ENCODE data around the gene CNP.

DNA sequence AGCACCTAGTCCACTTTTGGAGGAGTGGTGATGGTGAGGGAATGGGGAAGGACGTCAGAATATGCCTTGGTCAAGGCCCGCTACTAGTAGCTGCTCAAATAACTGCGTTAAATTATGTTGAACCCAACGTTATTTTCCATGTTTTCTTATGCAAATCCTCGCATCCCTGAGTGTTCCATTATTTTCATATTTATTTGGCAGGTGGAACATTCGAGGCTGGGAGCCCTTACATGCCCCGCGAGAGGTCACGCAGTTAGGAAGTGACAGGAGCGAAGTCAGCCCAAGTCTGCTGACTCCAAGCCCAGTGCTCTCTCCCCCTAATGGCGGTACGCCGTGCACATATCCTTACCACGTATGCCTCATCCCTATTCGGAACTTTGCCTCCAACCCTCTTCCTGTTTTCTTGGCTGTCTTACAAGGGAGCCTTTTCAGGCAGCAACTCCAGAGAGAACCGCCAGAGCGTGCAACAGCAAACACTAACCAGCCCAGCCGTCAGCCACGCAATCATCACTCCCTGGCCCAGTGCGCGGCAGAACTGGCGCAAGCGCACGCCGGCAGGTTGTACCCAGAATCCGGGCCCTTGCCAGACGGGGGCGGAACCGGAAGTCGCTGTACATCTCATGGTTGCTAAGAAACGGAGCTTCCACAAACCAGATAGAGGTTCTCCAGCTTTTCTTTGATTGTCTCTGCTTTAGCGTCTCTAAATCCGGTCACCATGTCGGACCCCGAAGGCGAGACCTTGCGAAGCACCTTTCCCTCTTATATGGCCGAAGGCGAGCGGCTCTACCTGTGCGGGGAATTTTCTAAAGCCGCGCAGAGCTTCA lies 36.4 kb upstream of the CNP start, which contains the start of gene ODAD4:
- TF ChIP-seq ZNF274 (IDR thresholded peaks at IDR 0.05; ENCODE audit: borderline replicate concordance, extremely low read depth, low read length) = no peak
- peak; percentile 57; the same call in 1 of the 2 replicates for TF ChIP-seq GABPA (IDR thresholded peaks at IDR 0.05; ENCODE audit: borderline replicate concordance, insufficient read depth, low read length)
- TF ChIP-seq, protein P1, sequence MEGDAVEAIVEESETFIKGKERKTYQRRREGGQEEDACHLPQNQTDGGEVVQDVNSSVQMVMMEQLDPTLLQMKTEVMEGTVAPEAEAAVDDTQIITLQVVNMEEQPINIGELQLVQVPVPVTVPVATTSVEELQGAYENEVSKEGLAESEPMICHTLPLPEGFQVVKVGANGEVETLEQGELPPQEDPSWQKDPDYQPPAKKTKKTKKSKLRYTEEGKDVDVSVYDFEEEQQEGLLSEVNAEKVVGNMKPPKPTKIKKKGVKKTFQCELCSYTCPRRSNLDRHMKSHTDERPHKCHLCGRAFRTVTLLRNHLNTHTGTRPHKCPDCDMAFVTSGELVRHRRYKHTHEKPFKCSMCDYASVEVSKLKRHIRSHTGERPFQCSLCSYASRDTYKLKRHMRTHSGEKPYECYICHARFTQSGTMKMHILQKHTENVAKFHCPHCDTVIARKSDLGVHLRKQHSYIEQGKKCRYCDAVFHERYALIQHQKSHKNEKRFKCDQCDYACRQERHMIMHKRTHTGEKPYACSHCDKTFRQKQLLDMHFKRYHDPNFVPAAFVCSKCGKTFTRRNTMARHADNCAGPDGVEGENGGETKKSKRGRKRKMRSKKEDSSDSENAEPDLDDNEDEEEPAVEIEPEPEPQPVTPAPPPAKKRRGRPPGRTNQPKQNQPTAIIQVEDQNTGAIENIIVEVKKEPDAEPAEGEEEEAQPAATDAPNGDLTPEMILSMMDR (IDR thresholded peaks at IDR 0.05; ENCODE audit: control extremely low read depth in 1 of 3, insufficient read depth in 1 of 3, low read depth in 1 of 3, low read length in 3 of 3) = peak in 2 of 3 experiments; percentile 30 to 47; a peak in 3 of 4 replicates
- TF ChIP-seq EP300 (IDR thresholded peaks at IDR 0.05; ENCODE audit: borderline replicate concordance in 1 of 2, low read depth in 2 of 2, low read length in 2 of 2) = no peak
- TF ChIP-seq POLR2A (IDR thresholded peaks at IDR 0.05; ENCODE audit: control extremely low read depth in 1 of 2, low read depth in 2 of 2, low read length in 2 of 2) = peak in 1 of 2 experiments; percentile 84; a peak in 2 of 3 replicates
- TF ChIP-seq CHD2 (IDR thresholded peaks at IDR 0.05; ENCODE audit: low read length) = no peak
- 0 out of 2 replicates have a peak, but pooled peaks have one; percentile 4 for TF ChIP-seq CEBPB (IDR thresholded peaks at IDR 0.05; ENCODE audit: low read depth, low read length)
- no peak for TF ChIP-seq ASH2L (IDR thresholded peaks at IDR 0.05; ENCODE audit: low read length)
- TF ChIP-seq, protein P2, sequence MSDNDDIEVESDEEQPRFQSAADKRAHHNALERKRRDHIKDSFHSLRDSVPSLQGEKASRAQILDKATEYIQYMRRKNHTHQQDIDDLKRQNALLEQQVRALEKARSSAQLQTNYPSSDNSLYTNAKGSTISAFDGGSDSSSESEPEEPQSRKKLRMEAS (IDR thresholded peaks at IDR 0.05) = peak; percentile 61
- peak; percentile 80; the same call in 1 of the 2 replicates for TF ChIP-seq TAF1 (IDR thresholded peaks at IDR 0.05; ENCODE audit: low read depth, low read length)
- peak; percentile 63; the same call in 1 of the 2 replicates for TF ChIP-seq TBP (IDR thresholded peaks at IDR 0.05; ENCODE audit: low read depth, low read length)
- no peak for TF ChIP-seq CBX5 (IDR thresholded peaks at IDR 0.05; ENCODE audit: low read depth, low read length)

Data from H1 (cell line).